NCI-H748 treated with DMSO at 0.1 percent for 48 hours (cell line): Measurements from ENCODE around the gene TNFAIP1.
"Not testable (repeated sequence)": the region's sequence is repeated elsewhere in the genome, so short reads cannot be mapped to it uniquely, and the experiment has no call there.

Experiments
- DNase-seq: peaks from one replicate; lab custom pipeline; 2025; lab: John Stamatoyannopoulos, UW

TNFAIP1 gene

DNA sequence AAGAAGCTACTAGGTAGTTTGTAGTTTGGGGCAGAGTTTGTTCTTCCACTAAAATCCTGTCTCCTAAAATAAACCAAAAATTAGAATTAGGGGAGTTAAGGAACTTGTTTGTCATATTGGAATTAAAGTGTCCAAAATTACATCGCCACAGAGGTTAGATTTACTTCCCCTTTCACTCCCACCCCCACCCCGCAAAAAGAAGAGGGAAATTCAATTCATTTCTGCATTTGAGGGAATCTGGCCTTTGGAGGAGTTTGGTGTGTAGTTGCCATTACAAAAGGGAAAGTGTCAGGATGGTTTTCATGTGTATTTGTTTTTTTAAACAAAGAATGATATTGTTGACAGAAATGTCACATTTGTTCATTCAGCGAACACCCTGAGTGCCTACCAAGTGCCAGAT lies 10.8 kb upstream of the TNFAIP1 start:
- no peak for DNase-seq

DNA sequence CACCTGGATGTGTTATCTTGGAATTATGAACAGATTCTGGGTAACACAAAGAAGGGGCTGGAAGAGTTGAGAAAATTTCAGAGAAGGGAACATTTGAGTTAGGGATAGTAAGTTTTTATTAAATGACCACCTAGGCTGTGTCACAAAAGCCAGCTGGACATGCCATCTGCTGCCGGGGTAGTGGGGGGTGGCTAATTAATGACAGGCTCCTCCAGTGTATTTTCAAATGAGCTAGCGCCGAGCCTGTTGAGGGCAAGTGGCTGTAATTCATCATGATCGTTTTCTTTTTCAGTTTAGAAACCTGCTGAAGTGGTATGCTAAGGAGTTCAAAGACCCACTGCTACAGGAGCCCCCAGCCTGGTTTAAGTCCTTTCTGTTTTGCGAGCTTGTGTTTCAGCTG lies 10.3 kb upstream of the TNFAIP1 start:
- no peak for DNase-seq

DNA sequence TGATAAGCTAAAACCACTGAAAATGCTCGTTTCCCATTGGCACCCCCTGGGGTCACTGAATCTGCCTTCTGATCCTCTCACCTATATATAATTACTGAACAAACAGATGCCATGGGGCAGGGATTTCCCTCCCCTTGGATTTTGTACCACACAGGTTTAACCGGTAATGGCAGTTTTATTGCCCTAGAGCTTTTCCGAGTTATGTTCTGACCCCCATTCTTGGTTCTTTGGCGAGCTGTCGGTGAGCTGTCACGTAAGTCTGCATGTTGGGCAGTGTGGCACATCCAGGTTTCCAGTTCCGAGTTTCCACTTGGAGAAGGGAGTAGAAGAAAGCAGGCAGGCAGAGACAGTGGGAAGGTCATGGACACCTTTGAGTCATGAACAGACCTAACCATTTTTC lies 9.4 kb upstream of the TNFAIP1 start:
- DNase-seq = no peak

DNA sequence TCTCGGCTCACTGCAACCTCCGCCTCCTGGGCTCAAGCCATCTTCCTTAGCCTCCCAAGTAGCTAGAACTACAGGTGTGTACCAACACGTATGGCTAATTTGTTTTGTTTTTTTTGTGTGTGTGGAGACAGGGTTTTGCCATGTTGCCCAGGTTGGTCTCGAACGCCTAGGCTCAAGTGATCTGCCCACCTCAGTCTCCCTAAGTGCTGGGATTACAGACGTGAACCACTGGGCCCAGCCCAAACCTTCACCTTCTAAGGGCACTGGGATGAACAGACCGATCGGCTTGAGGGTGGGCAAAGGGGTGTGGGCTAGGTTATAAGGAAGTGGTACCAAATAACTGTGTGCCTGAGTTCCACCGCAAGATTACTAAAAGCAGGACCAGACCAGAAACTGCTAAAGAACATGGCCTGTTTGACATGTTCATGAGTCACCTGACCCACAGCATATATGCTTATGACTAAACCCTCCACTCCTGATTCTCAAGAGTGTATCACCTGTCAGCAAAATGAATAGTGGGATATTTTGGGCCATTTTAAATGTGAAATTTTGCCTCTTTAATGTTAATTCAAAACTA lies 8.4 kb upstream of the TNFAIP1 start:
- no peak for DNase-seq

DNA sequence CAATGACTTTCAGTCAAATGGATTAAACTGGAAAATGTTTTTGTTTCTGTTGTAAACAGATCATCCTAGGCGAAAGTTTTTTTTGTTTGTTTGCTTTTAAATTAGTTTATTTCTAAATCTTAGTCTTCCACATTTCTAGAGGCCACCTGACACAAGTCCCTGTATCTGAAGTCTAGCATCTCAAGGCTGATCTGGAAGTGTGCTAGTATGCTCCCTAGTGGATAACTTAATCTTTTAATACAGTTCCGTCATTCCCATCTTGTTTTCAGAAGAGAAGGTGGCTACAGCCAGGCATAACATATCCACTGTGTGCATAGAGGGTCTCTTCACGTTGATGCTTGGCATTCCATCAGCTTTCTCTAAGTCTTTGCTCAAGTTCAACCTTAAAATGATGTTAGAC lies 7.9 kb upstream of the TNFAIP1 start:
- DNase-seq = no peak

DNA sequence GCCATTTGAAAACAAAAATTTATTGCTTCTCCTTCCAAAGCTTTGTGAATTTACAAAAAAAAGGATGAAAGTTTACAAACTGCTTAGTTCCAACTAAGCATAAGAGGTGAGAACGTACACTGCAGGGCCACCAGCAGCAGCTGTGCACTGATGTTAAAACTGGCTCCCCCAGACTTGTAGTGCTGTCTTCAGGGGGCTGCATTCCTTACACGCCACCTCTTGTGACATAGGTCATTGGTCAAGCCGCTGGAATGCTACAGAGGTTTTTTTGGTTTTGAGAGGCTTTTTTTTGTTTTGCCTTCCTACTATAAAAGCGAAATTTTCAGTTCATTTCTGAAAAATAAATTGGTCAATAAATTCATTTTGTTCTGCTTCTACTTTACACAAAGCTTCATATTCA lies 7.2 kb upstream of the TNFAIP1 start:
- DNase-seq = no peak

DNA sequence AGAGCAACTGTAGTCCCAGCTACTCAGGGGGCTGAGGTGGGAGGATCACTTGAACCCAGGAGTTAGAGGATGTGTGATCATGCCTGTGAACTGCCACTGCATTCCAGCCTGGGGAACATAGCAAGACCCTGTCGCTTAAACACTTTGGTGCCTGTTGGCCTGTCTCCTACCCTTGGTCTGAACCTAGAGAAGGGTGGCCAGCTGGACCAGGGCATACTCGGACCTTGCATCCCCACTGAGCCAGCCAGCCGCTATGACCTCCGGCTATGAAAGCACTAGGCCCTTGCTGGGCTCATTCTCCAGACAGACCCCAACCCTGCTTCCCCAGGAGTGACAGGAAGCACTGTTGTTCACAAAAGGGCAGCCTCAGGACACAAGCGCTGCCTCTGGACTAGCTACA lies 4.9 kb upstream of the TNFAIP1 start:
- no peak for DNase-seq

DNA sequence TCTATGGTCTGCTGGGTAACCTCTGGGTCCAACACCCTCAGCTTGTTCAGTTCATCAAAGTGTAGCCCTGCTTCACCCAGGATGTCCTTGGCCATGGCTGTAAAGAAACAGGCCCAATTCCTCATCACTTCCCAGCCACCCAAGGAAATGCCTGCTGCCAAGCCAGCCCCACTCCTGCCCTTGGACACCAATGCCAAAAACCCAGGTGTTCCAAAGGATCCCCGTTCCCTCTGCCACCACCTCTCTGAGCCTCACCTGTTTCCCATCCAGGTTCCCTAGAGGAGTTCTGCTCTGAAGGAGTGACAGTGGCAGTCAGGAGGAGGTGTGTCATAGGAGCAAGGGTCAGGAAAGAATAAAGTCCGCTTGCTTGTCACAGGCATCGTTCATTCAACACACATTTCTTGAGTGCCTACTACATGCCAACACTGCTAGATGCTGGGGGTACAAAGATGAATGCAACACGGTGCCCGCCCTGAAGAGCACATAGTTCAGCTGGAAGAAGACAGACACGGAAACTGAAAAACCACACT lies 3.6 kb upstream of the TNFAIP1 start:
- no peak for DNase-seq

DNA sequence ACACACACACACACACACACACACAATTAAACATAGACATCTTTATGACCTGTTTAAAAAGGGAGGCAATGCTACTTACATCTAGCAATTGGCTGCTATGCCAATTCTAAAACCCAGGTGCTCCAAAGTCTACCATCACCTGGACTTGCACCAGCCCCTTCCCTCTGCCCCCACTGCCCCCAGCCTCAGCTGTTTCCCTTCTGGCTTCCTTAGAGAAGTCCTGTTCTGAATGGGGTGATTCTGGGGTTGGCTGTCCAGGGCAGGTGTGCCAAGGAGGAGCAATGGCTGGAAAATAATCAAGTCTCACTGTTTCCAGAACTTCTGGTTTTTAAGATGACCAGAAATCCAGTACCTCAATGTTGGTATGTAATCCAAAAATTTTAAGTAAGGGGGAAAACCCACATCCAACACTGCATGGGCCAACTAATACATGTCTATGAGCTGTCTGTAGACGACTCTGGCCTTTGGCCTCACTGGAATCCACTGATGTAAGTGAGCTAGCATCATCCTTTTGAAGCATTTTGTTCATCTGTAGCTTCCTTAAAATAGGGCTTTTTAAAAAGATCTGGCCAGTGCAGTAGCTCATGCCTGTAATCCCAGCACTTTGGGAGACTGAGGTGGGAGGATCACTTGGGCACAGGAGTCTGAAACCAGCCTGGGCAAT lies 2.3 kb upstream of the TNFAIP1 start:
- DNase-seq = no peak

DNA sequence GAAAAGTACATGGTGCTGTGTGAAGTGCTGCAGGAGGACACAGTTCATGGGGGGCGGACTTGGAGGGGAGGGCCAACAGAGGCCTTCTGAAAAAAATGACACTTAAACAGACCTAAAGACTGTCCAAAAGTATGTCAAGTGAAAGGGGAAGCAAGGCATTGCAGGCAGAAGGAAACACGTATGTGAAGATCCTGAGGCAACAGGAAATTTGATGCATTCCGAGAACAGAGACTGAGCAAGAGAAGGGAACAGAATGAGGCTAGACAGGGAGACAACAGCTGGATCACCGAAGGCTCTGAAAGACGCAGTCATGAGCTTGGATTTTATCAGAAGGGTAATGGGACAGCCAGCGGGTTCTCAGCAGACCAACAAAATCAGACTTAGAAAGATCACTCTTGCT lies 1.4 kb upstream of the TNFAIP1 start:
- no peak for DNase-seq

DNA sequence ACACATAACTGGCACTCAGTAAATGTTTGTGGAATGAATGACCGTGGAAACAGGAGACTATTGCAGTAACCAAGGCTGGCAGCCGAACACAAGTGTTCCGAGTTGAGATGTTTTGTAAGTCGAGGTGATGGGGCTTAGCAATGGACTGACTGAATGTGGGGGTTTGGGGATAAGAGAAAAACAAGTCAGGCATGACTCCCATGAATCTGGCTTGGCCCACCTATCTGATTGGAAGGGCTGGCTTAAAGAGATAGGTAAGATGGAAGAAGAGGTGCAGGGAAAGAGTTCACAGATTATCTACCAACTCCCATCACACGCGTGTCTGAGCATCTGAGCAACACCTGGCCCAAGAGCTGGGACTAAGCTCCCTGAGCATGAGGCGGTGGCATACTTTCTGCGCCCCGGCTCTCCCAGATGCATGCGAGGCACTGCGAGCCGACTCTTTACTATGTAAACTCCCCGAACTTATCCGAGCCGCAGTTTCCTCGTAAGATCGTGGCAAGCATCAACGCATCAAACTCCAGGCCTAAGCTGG lies 828 bp upstream of the TNFAIP1 start:
- DNase-seq = no peak

DNA sequence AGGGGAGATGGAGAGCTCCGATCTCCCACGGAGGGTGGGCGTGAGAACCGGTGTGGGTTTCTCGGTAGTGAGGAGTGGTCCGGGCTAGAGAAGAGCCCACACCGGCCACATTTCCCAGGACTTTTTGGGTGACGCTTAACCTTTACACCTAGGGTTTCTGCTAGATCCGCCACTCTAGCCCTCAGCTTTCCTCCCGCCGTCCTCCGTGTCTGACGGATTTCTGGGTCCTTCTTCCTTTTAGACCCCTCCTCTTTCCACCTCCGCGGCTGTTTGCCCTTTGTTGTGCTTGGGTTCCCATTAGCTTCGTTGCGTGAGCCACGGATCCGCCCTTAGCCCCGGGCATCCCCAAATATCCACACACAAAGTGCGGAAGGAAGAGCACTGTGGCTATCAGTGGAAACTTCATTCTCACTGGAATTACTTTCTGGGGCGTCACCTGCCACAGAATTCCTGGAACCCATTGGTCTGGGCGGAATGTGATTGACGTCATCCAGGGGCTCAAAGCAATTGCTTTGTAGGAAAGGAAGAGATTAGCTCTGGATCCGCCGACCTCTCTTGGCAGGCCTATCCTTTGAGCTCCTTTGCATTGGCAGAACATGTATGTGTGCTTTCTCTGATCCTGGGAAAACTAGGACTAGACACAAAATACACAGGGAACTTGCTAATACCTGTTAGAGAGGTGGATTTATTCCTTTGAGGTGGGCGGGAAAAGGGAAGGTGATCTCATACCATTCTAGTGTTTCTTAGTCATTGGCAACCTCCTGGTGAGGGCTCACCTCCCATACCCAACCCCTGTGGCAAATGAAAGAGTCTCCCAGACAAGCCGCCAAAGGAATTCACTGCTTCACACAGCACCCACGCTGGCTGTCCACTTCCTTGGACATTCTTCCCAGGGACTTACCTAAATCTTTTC lies 654 bp downstream of the TNFAIP1 start:
- peak; percentile 56 for DNase-seq

DNA sequence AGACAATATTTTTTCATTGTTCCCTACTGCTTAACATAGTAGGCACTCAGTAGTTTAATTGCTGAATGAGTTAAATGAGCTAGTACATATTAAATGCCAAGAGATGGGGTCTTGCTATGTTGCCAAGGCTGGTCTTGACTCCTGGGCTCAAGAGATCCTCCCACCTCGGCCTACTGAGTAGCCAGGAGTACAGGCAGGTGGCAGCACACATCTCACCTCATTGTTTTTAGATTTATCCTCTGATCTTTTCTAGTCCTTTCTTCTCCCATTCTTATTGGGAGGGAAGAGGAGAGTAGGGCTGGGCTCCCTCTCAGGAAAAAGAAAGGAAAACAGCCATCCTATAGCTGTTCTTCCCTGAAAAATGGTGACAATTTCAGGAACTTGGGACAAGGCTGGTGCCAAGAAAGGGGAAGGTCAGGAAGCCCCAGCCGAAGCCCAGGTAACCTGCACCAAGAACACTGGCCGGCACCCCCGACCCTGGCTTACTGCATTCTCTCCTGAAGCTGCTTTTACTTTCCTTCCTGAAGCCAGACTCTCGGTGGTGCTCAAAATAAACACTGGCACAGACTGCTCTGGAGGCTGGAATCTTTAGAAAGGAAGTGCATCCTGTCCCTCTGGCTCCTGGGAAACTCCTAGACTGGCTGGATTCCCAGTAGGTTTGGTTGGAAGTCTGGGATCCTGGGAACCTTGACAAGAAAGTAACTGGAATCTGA lies 2.7 kb downstream of the TNFAIP1 start:
- DNase-seq = no peak

DNA sequence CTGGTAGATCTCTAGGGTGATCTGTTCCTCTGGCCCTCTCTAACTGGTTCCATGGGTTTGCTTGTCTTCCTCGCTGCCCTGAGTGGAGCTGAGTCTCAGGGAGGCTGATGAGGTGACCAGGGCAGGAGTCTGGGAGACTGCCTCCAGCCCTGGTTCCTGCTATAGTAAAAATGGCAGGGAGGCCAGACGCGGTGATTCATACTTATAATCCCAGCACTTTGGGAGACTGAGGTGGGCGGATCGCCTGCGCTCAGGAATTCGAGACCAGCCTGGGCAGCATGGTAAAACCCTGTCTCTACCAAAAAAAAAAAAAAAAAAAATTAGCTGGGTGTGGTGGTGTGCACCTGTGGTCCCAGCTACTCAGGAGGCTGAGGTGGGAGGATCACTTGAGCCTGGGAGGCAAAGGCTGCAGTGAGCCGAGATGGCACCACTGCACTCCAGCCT lies 3.2 kb downstream of the TNFAIP1 start:
- not testable (repeated sequence) for DNase-seq

DNA sequence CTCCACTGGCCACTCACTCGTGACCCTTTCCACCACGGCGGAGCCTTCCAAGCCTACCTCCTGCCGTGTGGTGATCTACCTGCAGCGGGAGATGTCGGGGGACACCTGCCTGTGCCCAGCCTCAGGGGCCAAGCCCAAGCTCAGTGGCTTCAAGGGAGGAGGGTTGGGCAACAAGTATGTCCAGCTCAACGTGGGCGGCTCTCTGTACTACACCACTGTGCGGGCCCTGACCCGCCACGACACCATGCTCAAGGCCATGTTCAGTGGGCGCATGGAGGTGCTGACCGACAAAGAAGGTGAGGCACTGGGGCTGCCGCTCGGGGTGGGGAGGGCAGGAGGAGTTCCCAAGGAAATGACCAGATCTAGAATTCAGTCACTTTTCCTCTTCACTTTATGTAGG lies 3.9 kb downstream of the TNFAIP1 start:
- DNase-seq = no peak

DNA sequence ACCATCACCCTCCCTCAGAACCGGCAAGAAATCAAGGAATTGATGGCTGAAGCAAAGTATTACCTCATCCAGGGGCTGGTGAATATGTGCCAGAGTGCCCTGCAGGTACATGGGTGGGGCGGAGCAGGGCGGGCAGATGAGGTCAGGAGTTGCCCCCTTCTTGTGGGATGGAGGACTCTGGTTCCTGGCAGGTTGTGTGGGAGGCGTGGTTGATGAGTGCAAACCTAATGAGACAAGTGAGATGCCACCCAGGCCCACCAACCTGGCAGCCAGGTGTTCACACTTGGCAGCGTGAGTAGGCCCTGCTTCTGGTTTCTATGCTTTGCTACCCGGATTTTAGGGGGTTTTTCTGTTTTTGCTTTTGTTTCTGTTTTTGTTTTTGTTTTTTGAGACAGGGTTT lies 4.8 kb downstream of the TNFAIP1 start:
- no peak for DNase-seq

DNA sequence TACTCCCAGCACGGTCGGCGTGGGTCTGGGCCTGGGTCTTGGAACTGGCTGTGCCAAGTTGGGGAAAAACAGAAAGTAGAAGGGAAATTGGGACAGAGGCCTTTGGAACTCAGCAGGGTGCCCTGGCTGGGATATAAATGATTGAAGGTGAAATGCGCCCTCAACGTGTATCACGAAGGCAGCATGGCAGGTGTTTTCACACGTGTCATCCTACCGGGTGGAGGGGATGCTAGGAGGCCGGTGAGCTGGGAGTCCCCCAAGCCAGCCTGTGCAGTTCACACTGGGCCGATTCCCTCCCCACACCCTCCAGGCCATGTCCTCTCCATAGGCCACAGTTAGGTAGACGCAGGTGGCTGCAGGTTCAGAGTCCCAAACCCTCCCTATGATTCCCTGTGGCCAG lies 6.0 kb downstream of the TNFAIP1 start:
- no peak for DNase-seq

DNA sequence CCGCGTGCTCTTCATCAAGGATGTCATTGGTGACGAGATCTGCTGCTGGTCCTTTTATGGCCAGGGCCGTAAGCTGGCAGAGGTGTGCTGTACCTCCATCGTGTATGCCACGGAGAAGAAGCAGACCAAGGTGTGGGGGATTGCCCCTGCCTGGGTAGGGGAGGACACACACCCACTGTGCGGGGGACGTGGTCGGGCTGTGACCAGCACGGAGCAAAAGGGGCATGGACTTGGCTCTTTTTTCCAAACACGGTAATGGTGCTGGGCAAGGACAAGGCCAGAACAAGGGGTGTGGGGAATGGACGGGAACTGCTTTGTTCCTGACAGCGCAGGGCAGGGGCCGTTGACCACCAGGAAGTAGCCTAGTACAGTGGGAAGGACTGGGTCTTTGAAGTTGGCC lies 6.8 kb downstream of the TNFAIP1 start:
- DNase-seq = no peak

DNA sequence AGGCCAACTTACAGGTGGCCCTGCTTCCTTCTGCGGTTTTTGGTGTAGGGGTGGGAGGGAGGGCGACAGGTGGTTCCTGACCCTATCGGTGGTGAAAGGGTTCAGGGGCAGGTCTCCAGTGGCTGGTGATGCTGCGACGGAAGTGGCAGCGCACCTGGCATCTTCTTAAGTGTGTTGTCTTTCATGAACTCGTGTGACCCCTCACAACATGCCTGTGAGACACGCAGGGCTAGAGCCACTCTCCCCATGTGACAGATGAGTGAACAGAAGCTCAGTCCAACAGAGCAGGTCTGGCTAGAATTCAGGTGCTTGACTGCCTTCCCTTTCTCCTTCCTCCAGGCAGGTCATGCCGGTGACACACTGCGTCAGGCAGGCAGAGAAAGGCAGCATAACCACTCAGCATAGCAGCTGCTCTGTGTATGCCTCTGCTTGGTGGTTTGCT lies 8.0 kb downstream of the TNFAIP1 start:
- DNase-seq = no peak

DNA sequence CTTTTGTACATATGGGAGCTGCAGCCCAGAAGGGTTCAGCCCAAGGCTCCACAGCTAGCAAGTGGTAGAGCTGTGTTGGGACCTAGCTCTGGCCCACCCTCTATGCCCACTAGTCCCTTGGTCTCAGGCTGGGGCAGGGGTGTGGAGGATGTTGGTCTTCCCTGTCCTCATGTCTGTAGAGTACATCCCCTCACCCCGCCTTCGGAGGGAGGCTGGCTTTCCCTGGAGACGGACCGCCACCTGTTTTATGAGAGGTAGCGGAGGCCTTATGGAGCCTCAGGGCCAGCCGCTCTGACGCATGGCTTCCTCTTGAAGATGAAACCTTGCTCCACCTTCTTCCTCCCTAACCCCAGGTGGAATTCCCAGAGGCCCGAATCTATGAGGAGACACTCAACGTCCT lies 8.4 kb downstream of the TNFAIP1 start:
- no peak for DNase-seq

DNA sequence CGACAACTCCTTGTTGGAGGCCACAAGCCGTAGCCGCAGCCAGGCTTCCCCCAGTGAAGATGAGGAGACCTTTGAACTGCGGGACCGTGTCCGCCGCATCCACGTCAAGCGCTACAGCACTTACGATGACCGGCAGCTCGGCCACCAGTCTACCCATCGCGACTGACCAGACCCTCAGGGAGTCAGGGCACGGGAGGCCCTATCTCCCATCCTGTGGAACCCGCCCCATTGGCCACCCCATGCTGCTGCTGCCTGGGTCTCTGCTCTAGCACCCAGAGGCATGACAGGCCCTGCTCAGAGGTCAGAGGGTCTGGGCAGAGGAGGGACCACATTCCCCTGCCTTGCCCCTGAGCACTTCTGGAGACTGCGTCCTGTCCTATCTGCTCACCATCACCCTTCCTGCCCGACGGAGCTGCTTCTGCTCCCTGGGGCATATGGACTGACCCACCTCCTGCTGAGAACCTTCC lies 8.9 kb downstream of the TNFAIP1 start:
- no peak for DNase-seq
